ENCODE results near the gene PRKCQ.
A peak's percentile ranks its signal among the peaks of the same experiment; 100 is the strongest.

PRKCQ gene

GRCh38 chr10:6406220-6407033 lies 173.6 kb downstream of the PRKCQ start:
- peak; percentile 9 for TF ChIP-seq CTCF (IDR thresholded peaks at IDR 0.05; ENCODE audit: extremely low read depth, missing control alignments)
- peak; percentile 34 for DNase-seq (ENCODE audit: low spot score)

GRCh38 chr10:6405713-6406112 lies 174.4 kb downstream of the PRKCQ start:
- DNase-seq (ENCODE audit: low spot score): no peak
- no peak for TF ChIP-seq CTCF (IDR thresholded peaks at IDR 0.05; ENCODE audit: extremely low read depth, missing control alignments)

GRCh38 chr10:6404127-6405072 lies 175.7 kb downstream of the PRKCQ start:
- no peak for DNase-seq (ENCODE audit: low spot score)
- no peak for TF ChIP-seq CTCF (IDR thresholded peaks at IDR 0.05; ENCODE audit: extremely low read depth, missing control alignments)

- no peak for DNase-seq (ENCODE audit: low spot score)
- no peak for TF ChIP-seq CTCF (IDR thresholded peaks at IDR 0.05; ENCODE audit: extremely low read depth, missing control alignments)
These were observed 177.1 kb downstream of the PRKCQ start for GRCh38 chr10:6402960-6403359.

- DNase-seq (ENCODE audit: low spot score): no peak
These were observed 177.7 kb downstream of the PRKCQ start for GRCh38 chr10:6402349-6402709.

GRCh38 chr10:6401558-6402348 lies 178.3 kb downstream of the PRKCQ start:
- peak; percentile 66 for TF ChIP-seq CTCF (IDR thresholded peaks at IDR 0.05; ENCODE audit: extremely low read depth, missing control alignments)

More at GRCh38 chr10:6402349-6402709, 177.7 kb downstream of the PRKCQ start:
- TF ChIP-seq CTCF (IDR thresholded peaks at IDR 0.05; ENCODE audit: extremely low read depth, missing control alignments): no peak

More at GRCh38 chr10:6401558-6402348, 178.3 kb downstream of the PRKCQ start:
- peak; percentile 82 for DNase-seq (ENCODE audit: low spot score)
